ENCODE measurements around the gene BTRC.

The BTRC gene

DNA sequence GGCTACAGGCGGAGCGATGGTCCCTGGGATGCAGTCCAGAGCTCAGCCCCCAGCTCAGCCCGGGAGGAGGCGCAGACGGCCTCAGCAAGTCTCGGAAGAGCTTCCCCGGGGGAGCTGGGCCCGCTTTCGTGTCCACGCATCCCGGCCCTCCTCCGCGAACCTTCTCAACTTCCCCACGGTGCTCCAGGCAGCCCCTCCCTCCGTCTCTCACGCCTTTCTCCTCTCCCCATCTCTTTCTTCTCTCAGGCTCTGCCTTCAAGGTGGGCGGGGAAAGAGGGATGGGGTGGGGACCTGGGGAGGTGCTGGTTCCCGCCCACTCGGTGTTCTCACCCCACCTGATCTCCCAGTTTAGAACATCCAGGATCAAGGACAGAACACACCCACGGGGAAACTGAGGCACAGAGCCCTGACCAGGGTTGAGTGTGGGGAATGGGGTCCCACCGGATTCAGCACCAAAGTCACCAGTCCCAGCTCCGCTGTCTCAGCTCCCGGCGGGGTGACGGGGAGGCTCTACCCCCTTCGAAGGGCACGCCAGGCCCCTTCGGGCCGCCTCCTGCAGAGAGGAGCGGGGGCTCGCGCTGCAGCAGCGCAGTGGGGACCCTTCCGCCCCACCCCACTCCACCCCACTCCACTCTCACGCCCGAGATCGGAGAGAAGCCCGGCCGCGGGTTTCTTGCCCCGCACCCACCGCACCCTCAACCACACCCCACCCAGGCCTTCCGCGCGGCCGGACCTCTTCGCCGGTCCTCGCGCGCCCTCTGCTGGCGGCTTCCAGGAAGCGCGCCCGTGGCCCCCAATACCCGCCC, 215.9 kb downstream of the BTRC start:
- H3K9me3 ChIP-seq (ENCODE audit: insufficient read depth, low read length), result no peaks in the 10 kb centered on the region
- no peaks in the 10 kb centered on the region for H3K9me2 ChIP-seq (replicated peaks; ENCODE audit: insufficient read depth, low read length)
- H3K4me2 ChIP-seq (ENCODE audit: low read depth, low read length, poor library complexity, severe bottlenecking), result peak overlapping the region; percentile 86
- TF ChIP-seq, protein P1, sequence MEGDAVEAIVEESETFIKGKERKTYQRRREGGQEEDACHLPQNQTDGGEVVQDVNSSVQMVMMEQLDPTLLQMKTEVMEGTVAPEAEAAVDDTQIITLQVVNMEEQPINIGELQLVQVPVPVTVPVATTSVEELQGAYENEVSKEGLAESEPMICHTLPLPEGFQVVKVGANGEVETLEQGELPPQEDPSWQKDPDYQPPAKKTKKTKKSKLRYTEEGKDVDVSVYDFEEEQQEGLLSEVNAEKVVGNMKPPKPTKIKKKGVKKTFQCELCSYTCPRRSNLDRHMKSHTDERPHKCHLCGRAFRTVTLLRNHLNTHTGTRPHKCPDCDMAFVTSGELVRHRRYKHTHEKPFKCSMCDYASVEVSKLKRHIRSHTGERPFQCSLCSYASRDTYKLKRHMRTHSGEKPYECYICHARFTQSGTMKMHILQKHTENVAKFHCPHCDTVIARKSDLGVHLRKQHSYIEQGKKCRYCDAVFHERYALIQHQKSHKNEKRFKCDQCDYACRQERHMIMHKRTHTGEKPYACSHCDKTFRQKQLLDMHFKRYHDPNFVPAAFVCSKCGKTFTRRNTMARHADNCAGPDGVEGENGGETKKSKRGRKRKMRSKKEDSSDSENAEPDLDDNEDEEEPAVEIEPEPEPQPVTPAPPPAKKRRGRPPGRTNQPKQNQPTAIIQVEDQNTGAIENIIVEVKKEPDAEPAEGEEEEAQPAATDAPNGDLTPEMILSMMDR (IDR thresholded peaks at IDR 0.05; ENCODE audit: insufficient read depth, low read length, poor library complexity, severe bottlenecking), result peak; percentile 72
- TF ChIP-seq EZH2phosphoT487 (conservative IDR thresholded peaks at IDR 0.05; ENCODE audit: low read length), result no peak
- H3K9ac ChIP-seq (ENCODE audit: low read length), result peak overlapping the region; percentile 55
- H3K4me3 ChIP-seq (ENCODE audit: insufficient read depth, low read length, poor library complexity, severe bottlenecking), result peak overlapping the region; percentile 67
- no peaks in the 10 kb centered on the region for H3F3A ChIP-seq (ENCODE audit: insufficient read depth)
- peak overlapping the region; percentile 94 for H2AFZ ChIP-seq (ENCODE audit: low read depth, low read length, severe bottlenecking)
- H3K27ac ChIP-seq (ENCODE audit: low read depth, low read length), result no peak overlapping the region
- H3K27me3 ChIP-seq (ENCODE audit: low read length), result no peaks in the 10 kb centered on the region; the same call in 1 of the 2 replicates
- H4K20me1 ChIP-seq (ENCODE audit: low read depth, low read length), result no peaks in the 10 kb centered on the region
- H3K79me2 ChIP-seq (ENCODE audit: insufficient read depth, low read length), result no peaks in the 10 kb centered on the region
- H3K36me3 ChIP-seq (ENCODE audit: low read length), result no peaks in the 10 kb centered on the region

DNA sequence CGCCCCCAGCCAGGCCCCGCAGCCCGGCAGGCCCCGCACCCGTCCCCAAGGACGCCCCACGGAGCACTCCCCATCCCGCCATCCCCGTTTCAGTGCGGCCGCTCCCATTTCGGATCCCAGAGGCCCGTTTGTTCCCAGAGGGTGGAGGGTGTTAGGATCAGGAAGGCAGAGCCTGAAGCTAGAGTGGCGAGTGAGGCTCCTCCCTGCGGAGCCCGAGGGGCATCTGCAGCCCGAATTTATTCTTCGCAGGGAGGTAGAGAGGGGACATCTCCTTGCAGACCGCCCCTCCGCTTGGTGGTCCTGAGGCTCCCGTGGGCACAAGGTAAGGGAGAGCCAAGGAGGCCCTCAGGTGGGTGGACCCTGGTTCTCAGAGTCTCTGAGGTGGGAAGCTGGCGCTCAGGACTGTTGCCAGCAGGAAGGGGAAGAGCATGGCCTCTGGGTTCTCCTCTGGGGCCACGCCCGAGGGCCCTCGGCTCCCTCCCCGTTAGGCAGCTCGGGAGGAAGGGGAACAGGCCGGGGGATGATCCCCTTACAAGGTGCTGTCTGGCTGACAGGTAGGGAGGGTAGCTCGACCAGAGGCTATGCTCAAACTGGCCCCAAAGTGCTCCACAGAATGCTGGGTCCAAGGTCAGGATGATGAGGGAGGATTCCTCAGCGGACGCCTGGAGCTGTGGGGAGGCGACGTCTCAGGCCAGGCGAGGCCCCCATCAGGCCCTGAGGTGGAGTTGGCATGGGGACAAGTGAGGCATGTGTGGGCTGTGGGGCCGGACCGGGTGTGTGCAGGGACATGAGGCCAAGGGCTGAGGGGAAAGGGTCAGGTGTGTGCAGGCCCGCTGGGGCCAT, 216.7 kb downstream of the BTRC start:
- H3K27me3 ChIP-seq (ENCODE audit: low read length), result no peaks in the 10 kb centered on the region; the same call in 1 of the 2 replicates
- no peak for TF ChIP-seq EZH2phosphoT487 (conservative IDR thresholded peaks at IDR 0.05; ENCODE audit: low read length)
- TF ChIP-seq, protein P1 (IDR thresholded peaks at IDR 0.05; ENCODE audit: insufficient read depth, low read length, poor library complexity, severe bottlenecking), result no peak
- H3K79me2 ChIP-seq (ENCODE audit: insufficient read depth, low read length), result no peaks in the 10 kb centered on the region
- H3K9me2 ChIP-seq (replicated peaks; ENCODE audit: insufficient read depth, low read length), result no peaks in the 10 kb centered on the region
- peak overlapping the region; percentile 67 for H3K4me3 ChIP-seq (ENCODE audit: insufficient read depth, low read length, poor library complexity, severe bottlenecking)
- peak overlapping the region; percentile 55; the same call in 1 of the 2 replicates for H3K9ac ChIP-seq (ENCODE audit: low read length)
- H3K9me3 ChIP-seq (ENCODE audit: insufficient read depth, low read length), result no peaks in the 10 kb centered on the region
- H3K4me2 ChIP-seq (ENCODE audit: low read depth, low read length, poor library complexity, severe bottlenecking), result peak overlapping the region; percentile 86
- peak overlapping the region; percentile 94 for H2AFZ ChIP-seq (ENCODE audit: low read depth, low read length, severe bottlenecking)
- H3F3A ChIP-seq (ENCODE audit: insufficient read depth), result no peaks in the 10 kb centered on the region
- H3K27ac ChIP-seq (ENCODE audit: low read depth, low read length), result no peak overlapping the region
- H4K20me1 ChIP-seq (ENCODE audit: low read depth, low read length), result no peaks in the 10 kb centered on the region
- H3K36me3 ChIP-seq (ENCODE audit: low read length), result no peaks in the 10 kb centered on the region

DNA sequence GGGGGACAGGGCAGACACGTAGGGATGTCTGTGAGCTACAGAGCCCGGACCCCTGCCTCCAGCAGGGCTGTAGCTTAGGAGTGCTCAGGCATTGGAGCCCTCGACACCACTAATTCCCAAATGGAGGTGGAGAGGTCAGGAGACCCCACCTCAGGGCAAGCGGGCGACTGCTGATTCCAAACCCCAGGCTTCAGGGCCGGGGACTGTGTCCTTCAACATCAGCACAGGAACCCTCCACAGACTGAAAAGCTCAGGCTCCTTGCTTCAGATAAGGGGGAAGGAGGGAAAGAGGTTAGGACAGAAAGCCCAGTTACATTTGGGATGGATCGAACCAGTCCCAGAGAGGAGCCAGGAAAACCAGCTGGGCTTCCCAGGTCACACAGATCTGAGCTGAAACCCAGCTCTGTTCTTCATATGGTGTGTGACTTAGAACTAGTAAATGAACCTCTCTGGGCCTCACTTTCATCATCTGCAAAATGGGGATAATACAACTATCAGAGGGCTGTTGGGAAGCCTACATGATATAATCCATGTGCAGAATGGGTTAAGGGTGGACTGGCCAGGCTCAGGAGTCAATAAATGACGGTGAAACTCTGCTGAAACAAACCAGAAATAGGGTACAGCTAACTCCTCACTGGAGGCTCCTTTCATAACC, 217.4 kb downstream of the BTRC start:
- Histone ChIP-seq H2AFZ (ENCODE audit: low read depth, low read length, severe bottlenecking) (no peak overlapping the region), H3K27ac (ENCODE audit: low read depth, low read length) (no peak overlapping the region), H3K9me3 (ENCODE audit: insufficient read depth, low read length) (no peaks in the 10 kb centered on the region), H3K27me3 (ENCODE audit: low read length) (no peaks in the 10 kb centered on the region; the same call in 1 of the 2 replicates), H3K9ac (ENCODE audit: low read length) (no peak overlapping the region), H3K4me3 (ENCODE audit: insufficient read depth, low read length, poor library complexity, severe bottlenecking) (no peak overlapping the region), H3K36me3 (ENCODE audit: low read length) (no peaks in the 10 kb centered on the region), H3K9me2 (replicated peaks; ENCODE audit: insufficient read depth, low read length) (no peaks in the 10 kb centered on the region), H3K4me2 (ENCODE audit: low read depth, low read length, poor library complexity, severe bottlenecking) (no peak overlapping the region), H4K20me1 (ENCODE audit: low read depth, low read length) (no peaks in the 10 kb centered on the region), H3F3A (ENCODE audit: insufficient read depth) (no peaks in the 10 kb centered on the region), H3K79me2 (ENCODE audit: insufficient read depth, low read length) (no peaks in the 10 kb centered on the region)
- TF ChIP-seq, protein P1 (IDR thresholded peaks at IDR 0.05; ENCODE audit: insufficient read depth, low read length, poor library complexity, severe bottlenecking), result no peak
- no peak for TF ChIP-seq EZH2phosphoT487 (conservative IDR thresholded peaks at IDR 0.05; ENCODE audit: low read length)
